Stimulated activated naive CD4-positive, alpha-beta T cell (primary cell): ENCODE data around the gene CBX6.

Source experiments
- DNase-seq, 6 experiments: peaks; one replicate each; lab custom pipeline; 2025; lab: John Stamatoyannopoulos, UW

CBX6 gene

GRCh38 chr22:38819387-38819940 lies 52.6 kb downstream of the CBX6 start:
- DNase-seq, result no peak

- DNase-seq, result no peak
Observed at GRCh38 chr22:38817196-38817595, 54.8 kb downstream of the CBX6 start.

- DNase-seq, result no peak
Observed at GRCh38 chr22:38815842-38816241, 56.2 kb downstream of the CBX6 start.
